ENCODE results near the gene SUGCT. TPM values are rescaled to one million over a fixed set of nuclear protein-coding genes. Genes with fewer than 3 reads are reported as not detected.

The SUGCT gene
- total RNA-seq, 1 donor from 2014 or later: 1.6 TPM

GRCh38 chr7:40428421-40428820, 293.6 kb downstream of the SUGCT start:
- no peak overlapping the region for H3K27ac Mint-ChIP-seq (ENCODE audit: unreplicated experiment)
- H3K4me1 Mint-ChIP-seq (ENCODE audit: unreplicated experiment): no peaks in the 10 kb centered on the region
- no peak for DNase-seq (ENCODE audit: low spot score)
- TF ChIP-seq, protein P1, sequence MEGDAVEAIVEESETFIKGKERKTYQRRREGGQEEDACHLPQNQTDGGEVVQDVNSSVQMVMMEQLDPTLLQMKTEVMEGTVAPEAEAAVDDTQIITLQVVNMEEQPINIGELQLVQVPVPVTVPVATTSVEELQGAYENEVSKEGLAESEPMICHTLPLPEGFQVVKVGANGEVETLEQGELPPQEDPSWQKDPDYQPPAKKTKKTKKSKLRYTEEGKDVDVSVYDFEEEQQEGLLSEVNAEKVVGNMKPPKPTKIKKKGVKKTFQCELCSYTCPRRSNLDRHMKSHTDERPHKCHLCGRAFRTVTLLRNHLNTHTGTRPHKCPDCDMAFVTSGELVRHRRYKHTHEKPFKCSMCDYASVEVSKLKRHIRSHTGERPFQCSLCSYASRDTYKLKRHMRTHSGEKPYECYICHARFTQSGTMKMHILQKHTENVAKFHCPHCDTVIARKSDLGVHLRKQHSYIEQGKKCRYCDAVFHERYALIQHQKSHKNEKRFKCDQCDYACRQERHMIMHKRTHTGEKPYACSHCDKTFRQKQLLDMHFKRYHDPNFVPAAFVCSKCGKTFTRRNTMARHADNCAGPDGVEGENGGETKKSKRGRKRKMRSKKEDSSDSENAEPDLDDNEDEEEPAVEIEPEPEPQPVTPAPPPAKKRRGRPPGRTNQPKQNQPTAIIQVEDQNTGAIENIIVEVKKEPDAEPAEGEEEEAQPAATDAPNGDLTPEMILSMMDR (IDR thresholded peaks at IDR 0.05; ENCODE audit: unreplicated experiment): no peak
- H3K27me3 Mint-ChIP-seq (ENCODE audit: unreplicated experiment): no peaks in the 10 kb centered on the region
- H3K4me3 Mint-ChIP-seq (ENCODE audit: unreplicated experiment): no peak overlapping the region
- no peaks in the 10 kb centered on the region for H3K9me3 Mint-ChIP-seq (ENCODE audit: unreplicated experiment)
- H3K36me3 Mint-ChIP-seq (ENCODE audit: low read depth, unreplicated experiment): no peaks in the 10 kb centered on the region

- no peaks in the 10 kb centered on the region for H3K9me3 Mint-ChIP-seq (ENCODE audit: unreplicated experiment)
- no peaks in the 10 kb centered on the region for H3K36me3 Mint-ChIP-seq (ENCODE audit: low read depth, unreplicated experiment)
- no peak overlapping the region for H3K4me3 Mint-ChIP-seq (ENCODE audit: unreplicated experiment)
- H3K27ac Mint-ChIP-seq (ENCODE audit: unreplicated experiment): no peak overlapping the region
- no peak for DNase-seq (ENCODE audit: low spot score)
- no peaks in the 10 kb centered on the region for H3K27me3 Mint-ChIP-seq (ENCODE audit: unreplicated experiment)
- no peaks in the 10 kb centered on the region for H3K4me1 Mint-ChIP-seq (ENCODE audit: unreplicated experiment)
- TF ChIP-seq, protein P1 (IDR thresholded peaks at IDR 0.05; ENCODE audit: unreplicated experiment): no peak
Observed at GRCh38 chr7:40429826-40430225, 295.0 kb downstream of the SUGCT start.

- no peaks in the 10 kb centered on the region for H3K27me3 Mint-ChIP-seq (ENCODE audit: unreplicated experiment)
- no peaks in the 10 kb centered on the region for H3K9me3 Mint-ChIP-seq (ENCODE audit: unreplicated experiment)
Observed at GRCh38 chr7:40432046-40432445, 297.2 kb downstream of the SUGCT start.

GRCh38 chr7:40436710-40437109, 301.9 kb downstream of the SUGCT start:
- no peak overlapping the region for H3K4me3 Mint-ChIP-seq (ENCODE audit: unreplicated experiment)
- H3K27me3 Mint-ChIP-seq (ENCODE audit: unreplicated experiment): no peaks in the 10 kb centered on the region
- TF ChIP-seq, protein P1 (IDR thresholded peaks at IDR 0.05; ENCODE audit: unreplicated experiment): no peak
- H3K9me3 Mint-ChIP-seq (ENCODE audit: unreplicated experiment): no peaks in the 10 kb centered on the region
- DNase-seq (ENCODE audit: low spot score): no peak
- H3K4me1 Mint-ChIP-seq (ENCODE audit: unreplicated experiment): no peaks in the 10 kb centered on the region
- no peaks in the 10 kb centered on the region for H3K36me3 Mint-ChIP-seq (ENCODE audit: low read depth, unreplicated experiment)
- no peak overlapping the region for H3K27ac Mint-ChIP-seq (ENCODE audit: unreplicated experiment)

More at GRCh38 chr7:40432046-40432445, 297.2 kb downstream of the SUGCT start:
- Mint-ChIP-seq H3K36me3 (ENCODE audit: low read depth, unreplicated experiment) (no peaks in the 10 kb centered on the region), H3K4me3 (ENCODE audit: unreplicated experiment) (no peak overlapping the region), H3K4me1 (ENCODE audit: unreplicated experiment) (no peaks in the 10 kb centered on the region), H3K27ac (ENCODE audit: unreplicated experiment) (no peak overlapping the region)
- TF ChIP-seq, protein P1 (IDR thresholded peaks at IDR 0.05; ENCODE audit: unreplicated experiment): no peak
- DNase-seq (ENCODE audit: low spot score): no peak

DNA sequence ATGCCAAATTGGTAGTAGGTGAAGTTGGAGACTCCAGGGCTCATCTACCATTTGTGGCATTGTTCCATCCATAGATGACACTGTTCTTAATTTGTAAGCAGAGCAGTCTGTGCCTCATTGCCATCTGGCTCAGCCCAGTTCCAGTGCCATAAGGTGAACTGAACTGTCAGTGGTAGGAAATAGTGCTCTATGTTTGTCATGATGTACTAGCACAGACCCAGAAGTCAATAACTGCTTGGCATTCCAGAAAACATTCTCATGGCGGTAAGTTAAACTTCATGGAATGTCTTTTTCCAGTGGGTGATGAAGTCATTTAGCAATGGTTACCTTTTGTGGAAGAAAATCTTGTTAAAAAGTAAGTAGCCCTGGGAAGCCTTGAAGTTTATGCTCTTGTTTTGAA, 302.7 kb downstream of the SUGCT start:
- H3K36me3 Mint-ChIP-seq (ENCODE audit: low read depth, unreplicated experiment): no peaks in the 10 kb centered on the region
- no peak overlapping the region for H3K4me3 Mint-ChIP-seq (ENCODE audit: unreplicated experiment)
- no peak overlapping the region for H3K27ac Mint-ChIP-seq (ENCODE audit: unreplicated experiment)
- TF ChIP-seq, protein P1 (IDR thresholded peaks at IDR 0.05; ENCODE audit: unreplicated experiment): no peak
- H3K4me1 Mint-ChIP-seq (ENCODE audit: unreplicated experiment): no peaks in the 10 kb centered on the region
- DNase-seq (ENCODE audit: low spot score): no peak
- H3K9me3 Mint-ChIP-seq (ENCODE audit: unreplicated experiment): no peaks in the 10 kb centered on the region
- H3K27me3 Mint-ChIP-seq (ENCODE audit: unreplicated experiment): no peaks in the 10 kb centered on the region

All from endothelial cell (in vitro differentiated cells).